ENCODE measurements around the gene DISC1.

The DISC1 gene

GRCh38 chr1:231990388-231990787 is 363.8 kb downstream of the DISC1 start:
- DNase-seq (ENCODE audit: low read depth, low spot score), result no peak

- no peak for DNase-seq (ENCODE audit: low read depth, low spot score)
Observed at GRCh38 chr1:231991231-231991630, 364.6 kb downstream of the DISC1 start.

GRCh38 chr1:231993968-231994455 is 367.4 kb downstream of the DISC1 start:
- no peak for DNase-seq (ENCODE audit: low read depth, low spot score)

GRCh38 chr1:231998791-231999190 is 372.2 kb downstream of the DISC1 start:
- DNase-seq (ENCODE audit: low read depth, low spot score), result no peak

GRCh38 chr1:232005300-232005699 is 378.7 kb downstream of the DISC1 start:
- no peak for DNase-seq (ENCODE audit: low read depth, low spot score)

GRCh38 chr1:232009741-232010140 is 383.2 kb downstream of the DISC1 start:
- DNase-seq (ENCODE audit: low read depth, low spot score), result no peak

- no peak for DNase-seq (ENCODE audit: low read depth, low spot score)
Observed at GRCh38 chr1:232011961-232012360, 385.4 kb downstream of the DISC1 start.

- no peak for DNase-seq (ENCODE audit: low read depth, low spot score)
Observed at GRCh38 chr1:232012773-232013386, 386.3 kb downstream of the DISC1 start.

GRCh38 chr1:232014941-232015340 is 388.4 kb downstream of the DISC1 start:
- no peak for DNase-seq (ENCODE audit: low read depth, low spot score)

- DNase-seq (ENCODE audit: low read depth, low spot score), result no peak
Observed at GRCh38 chr1:232016616-232017015, 390.0 kb downstream of the DISC1 start.

GRCh38 chr1:232017057-232017456 is 390.5 kb downstream of the DISC1 start:
- no peak for DNase-seq (ENCODE audit: low read depth, low spot score)

- DNase-seq (ENCODE audit: low read depth, low spot score), result no peak
Observed at GRCh38 chr1:232017759-232018158, 391.2 kb downstream of the DISC1 start.

GRCh38 chr1:232018231-232019025 is 391.8 kb downstream of the DISC1 start:
- DNase-seq (ENCODE audit: low read depth, low spot score), result no peak

GRCh38 chr1:232019026-232019340 is 392.4 kb downstream of the DISC1 start:
- no peak for DNase-seq (ENCODE audit: low read depth, low spot score)

GRCh38 chr1:232020352-232020751 is 393.8 kb downstream of the DISC1 start:
- DNase-seq (ENCODE audit: low read depth, low spot score), result no peak

- no peak for DNase-seq (ENCODE audit: low read depth, low spot score)
Observed at GRCh38 chr1:232029315-232029714, 402.7 kb downstream of the DISC1 start.

- DNase-seq (ENCODE audit: low read depth, low spot score), result no peak
Observed at GRCh38 chr1:232031156-232031555, 404.6 kb downstream of the DISC1 start.

GRCh38 chr1:232033285-232033684 is 406.7 kb downstream of the DISC1 start:
- DNase-seq (ENCODE audit: low read depth, low spot score), result no peak

GRCh38 chr1:232034556-232034955 is 408.0 kb downstream of the DISC1 start:
- DNase-seq (ENCODE audit: low read depth, low spot score), result no peak

GRCh38 chr1:232036181-232036933 is 409.8 kb downstream of the DISC1 start:
- DNase-seq (ENCODE audit: low read depth, low spot score), result no peak

- no peak for DNase-seq (ENCODE audit: low read depth, low spot score)
Observed at GRCh38 chr1:232037774-232038388, 411.3 kb downstream of the DISC1 start.

Data from activated CD4-positive, CD25-positive, alpha-beta regulatory T cell treated with anti-CD3 and anti-CD28 coated beads, Interleukin-2, amount 50 U/mL, for 16 hours (primary cell).